Neuronal stem cell (in vitro differentiated cells): Measurements from ENCODE around the gene STPG2.

Source experiments
- DNase-seq: peaks from one replicate; pipeline ENCODE4 v3.0.0-alpha.2; 2013; ENCODE audit warnings: low spot score
- H2AFZ ChIP-seq: one replicate; pipeline ENCODE4 v1.6.1; 2013; ENCODE audit warnings: mild to moderate bottlenecking, low read length, inconsistent platforms
- H2AK5ac ChIP-seq: 2 replicates; pipeline ENCODE4 v1.6.1; 2013; ENCODE audit warnings: low read depth, mild to moderate bottlenecking, inconsistent platforms, low read length, moderate library complexity, mixed read lengths
- H2BK120ac ChIP-seq: 2 replicates; pipeline ENCODE4 v1.6.1; 2013; ENCODE audit warnings: low read depth, mild to moderate bottlenecking, inconsistent platforms, low read length, moderate library complexity, mixed read lengths
- H2BK12ac ChIP-seq: one replicate; pipeline ENCODE4 v1.6.1; 2013; ENCODE audit warnings: low read length, inconsistent platforms
- H2BK15ac ChIP-seq: 2 replicates; pipeline ENCODE4 v1.6.1; 2013; ENCODE audit warnings: mild to moderate bottlenecking, low read length, inconsistent platforms, mixed read lengths
- H2BK5ac ChIP-seq: one replicate; pipeline ENCODE4 v1.6.1; 2013; ENCODE audit warnings: inconsistent platforms, mild to moderate bottlenecking, low read length, moderate library complexity
- H3K14ac ChIP-seq: one replicate; pipeline ENCODE4 v1.6.1; 2013; ENCODE audit warnings: low read length, inconsistent platforms
- H3K18ac ChIP-seq: 2 replicates; pipeline ENCODE4 v1.6.1; 2013; ENCODE audit warnings: low read length, inconsistent platforms
- H3K23ac ChIP-seq: 2 replicates; pipeline ENCODE4 v1.6.1; 2013; ENCODE audit warnings: low read depth, mild to moderate bottlenecking, mixed read lengths, low read length, inconsistent platforms; ENCODE audit not compliant: poor library complexity
- H3K27ac ChIP-seq: replicated peaks from 3 replicates; pipeline ENCODE4 v1.5.1; 2013; ENCODE audit warnings: low read length, inconsistent platforms
- H3K27me3 ChIP-seq, 3 experiments: 2 replicates each; pipeline ENCODE4 v1.6.1; 2013; ENCODE audit warnings: low read length in 3 of 3, mild to moderate bottlenecking in 2 of 3, inconsistent platforms in 1 of 3, low read depth in 1 of 3, mixed read lengths in 1 of 3, moderate library complexity in 1 of 3; ENCODE audit not compliant: control insufficient read depth in 3 of 3, insufficient read depth in 3 of 3
- H3K36me3 ChIP-seq, 2 donors: replicated peaks in 1 of 2; 2 replicates each; pipeline ENCODE4 v1.6.1; 2013; ENCODE audit warnings: low read length in 2 of 2; ENCODE audit not compliant: control insufficient read depth in 2 of 2, insufficient read depth in 2 of 2
- H3K4ac ChIP-seq: 2 replicates; pipeline ENCODE4 v1.6.1; 2013; ENCODE audit warnings: inconsistent platforms, mild to moderate bottlenecking, low read length, moderate library complexity
- H3K4me1 ChIP-seq, 2 donors: 1 replicate in 1 of 2; 2 replicates in 1 of 2; pipeline ENCODE4 v1.6.1; 2013; ENCODE audit warnings: low read length in 2 of 2, low read depth in 1 of 2; ENCODE audit not compliant: control insufficient read depth in 2 of 2, insufficient read depth in 1 of 2
- H3K4me2 ChIP-seq: one replicate; pipeline ENCODE4 v1.6.1; 2013; ENCODE audit warnings: mild to moderate bottlenecking, low read length, inconsistent platforms; ENCODE audit not compliant: insufficient read depth, poor library complexity, severe bottlenecking
- H3K4me3 ChIP-seq, 2 donors: 2 replicates each; pipeline ENCODE4 v1.5.1; 2013; ENCODE audit warnings: low read length in 2 of 2, mild to moderate bottlenecking in 2 of 2, inconsistent platforms in 1 of 2, moderate library complexity in 1 of 2
- H3K79me1 ChIP-seq: one replicate; pipeline ENCODE4 v1.6.1; 2013; ENCODE audit warnings: low read depth, mild to moderate bottlenecking, inconsistent platforms, low read length, moderate library complexity
- H3K9ac ChIP-seq: one replicate; pipeline ENCODE4 v1.6.1; 2013; ENCODE audit warnings: mild to moderate bottlenecking, low read depth, low read length, inconsistent platforms; ENCODE audit not compliant: poor library complexity
- H3K9me3 ChIP-seq, 2 donors: replicated peaks in 1 of 2; 2 replicates each; pipeline versions ENCODE3 to v1.6.1; 2013; ENCODE audit warnings: low read length in 2 of 2, mild to moderate bottlenecking in 2 of 2, inconsistent platforms in 1 of 2, low read depth in 1 of 2, mixed read lengths in 1 of 2, moderate library complexity in 1 of 2; ENCODE audit not compliant: control insufficient read depth in 2 of 2, insufficient read depth in 1 of 2
- H4K8ac ChIP-seq: one replicate; pipeline ENCODE4 v1.6.1; 2013; ENCODE audit warnings: low read depth, mild to moderate bottlenecking, inconsistent platforms, low read length, moderate library complexity
- H4K91ac ChIP-seq: one replicate; pipeline ENCODE4 v1.6.1; 2013; ENCODE audit warnings: low read length, low read depth, mild to moderate bottlenecking, inconsistent platforms; ENCODE audit not compliant: poor library complexity
- WGBS, 2 donors: extraction: QIAGEN DNeasy Blood & Tissue Kit; methylation state at CpG; one replicate each; pipeline ENCODE4 v1.1.7; 2013; ENCODE audit warnings: missing lambda C conversion rate in 2 of 2, mixed read lengths in 1 of 2; ENCODE audit not compliant: insufficient read length in 2 of 2, insufficient replicate concordance in 1 of 2; ENCODE audit errors: extremely low coverage in 2 of 2; 5-methylcytosine and 5-hydroxymethylcytosine counted together

Gene STPG2

GRCh38 chr4:98006060-98006459 is 137.2 kb downstream of the STPG2 start:
- Histone ChIP-seq H3K4me2 (no peak overlapping the region), H2AK5ac (no peak overlapping the region), H3K4me3 (no peak overlapping the region), H3K36me3 (no peaks in the 10 kb centered on the region), H4K91ac (no peak overlapping the region), H3K18ac (no peak overlapping the region), H2BK120ac (no peak overlapping the region), H3K27ac (no peak overlapping the region), H2BK12ac (no peak overlapping the region), H2BK15ac (no peak overlapping the region), H3K9me3 (no peaks in the 10 kb centered on the region), H3K23ac (no peak overlapping the region), H3K14ac (no peak overlapping the region), H3K79me1 (no peaks in the 10 kb centered on the region), H3K27me3 (no peaks in the 10 kb centered on the region), H2BK5ac (no peak overlapping the region), H2AFZ (no peak overlapping the region), H3K9ac (no peak overlapping the region), H3K4ac (no peak overlapping the region), H3K4me1 (no peaks in the 10 kb centered on the region), H4K8ac (no peak overlapping the region)
- DNase-seq, result no peak
- no CpG with 5 or more reads among the region's 1 CpG for WGBS, 2 donors

- no CpG with 5 or more reads among the region's 2 CpGs for WGBS, 2 donors
- H3K4me2 ChIP-seq, result no peak overlapping the region
Observed at GRCh38 chr4:98000940-98001339, 142.3 kb downstream of the STPG2 start.

GRCh38 chr4:97998203-97998602 is 145.1 kb downstream of the STPG2 start:
- Histone ChIP-seq H3K23ac (no peak overlapping the region), H3K9me3 (no peaks in the 10 kb centered on the region), H4K91ac (no peak overlapping the region), H3K4me1 (no peaks in the 10 kb centered on the region), H3K36me3 (no peaks in the 10 kb centered on the region), H4K8ac (no peak overlapping the region), H2BK5ac (no peak overlapping the region), H3K4ac (no peak overlapping the region), H2BK12ac (no peak overlapping the region), H3K79me1 (no peaks in the 10 kb centered on the region), H3K27ac (no peak overlapping the region), H3K9ac (no peak overlapping the region), H3K18ac (no peak overlapping the region), H3K4me3 (no peak overlapping the region), H2BK15ac (no peak overlapping the region), H2AFZ (no peak overlapping the region), H2BK120ac (no peak overlapping the region), H2AK5ac (no peak overlapping the region), H3K27me3 (no peaks in the 10 kb centered on the region), H3K4me2 (no peak overlapping the region), H3K14ac (no peak overlapping the region)
- WGBS, 2 donors, result no CpG with 5 or more reads among the region's 2 CpGs
- DNase-seq, result no peak

More at GRCh38 chr4:98000940-98001339, 142.3 kb downstream of the STPG2 start:
- Histone ChIP-seq H4K91ac (no peak overlapping the region), H3K23ac (no peak overlapping the region), H2BK12ac (no peak overlapping the region), H2BK120ac (no peak overlapping the region), H3K27me3 (no peaks in the 10 kb centered on the region), H2AK5ac (no peak overlapping the region), H3K18ac (no peak overlapping the region), H3K9ac (no peak overlapping the region), H3K4me1 (no peaks in the 10 kb centered on the region), H2BK15ac (no peak overlapping the region), H4K8ac (no peak overlapping the region), H3K4me3 (no peak overlapping the region), H3K79me1 (no peaks in the 10 kb centered on the region), H2AFZ (no peak overlapping the region), H3K9me3 (no peaks in the 10 kb centered on the region), H3K36me3 (no peaks in the 10 kb centered on the region), H3K14ac (no peak overlapping the region), H3K27ac (no peak overlapping the region), H2BK5ac (no peak overlapping the region), H3K4ac (no peak overlapping the region)
- DNase-seq, result no peak

GRCh38 chr4:97994765-97995465 is 148.4 kb downstream of the STPG2 start:
- no peak overlapping the region for H2AFZ ChIP-seq
- no peaks in the 10 kb centered on the region for H3K4me1 ChIP-seq
- no peaks in the 10 kb centered on the region for H3K27me3 ChIP-seq
- H2BK15ac ChIP-seq, result no peak overlapping the region
- WGBS, 2 donors, result no CpG with 5 or more reads among the region's 6 CpGs
- H3K79me1 ChIP-seq, result no peaks in the 10 kb centered on the region
- no peak overlapping the region for H3K23ac ChIP-seq
- H2BK120ac ChIP-seq, result no peak overlapping the region
- no peak overlapping the region for H2BK5ac ChIP-seq
- H3K27ac ChIP-seq, result no peak overlapping the region
- H4K8ac ChIP-seq, result no peak overlapping the region
- no peak overlapping the region for H2BK12ac ChIP-seq
- no peak overlapping the region for H3K9ac ChIP-seq
- H3K18ac ChIP-seq, result no peak overlapping the region
- H3K4me3 ChIP-seq, result no peak overlapping the region
- H3K9me3 ChIP-seq, result no peaks in the 10 kb centered on the region
- H4K91ac ChIP-seq, result no peak overlapping the region
- H3K14ac ChIP-seq, result no peak overlapping the region
- no peak for DNase-seq
- no peaks in the 10 kb centered on the region for H3K36me3 ChIP-seq
- H2AK5ac ChIP-seq, result no peak overlapping the region
- no peak overlapping the region for H3K4ac ChIP-seq
- no peak overlapping the region for H3K4me2 ChIP-seq
